ENCODE results near the gene SSX2.
"Not testable (repeated sequence)": the region's sequence is repeated elsewhere in the genome, so short reads cannot be mapped to it uniquely, and the experiment has no call there.

- TF ChIP-seq, protein P1, sequence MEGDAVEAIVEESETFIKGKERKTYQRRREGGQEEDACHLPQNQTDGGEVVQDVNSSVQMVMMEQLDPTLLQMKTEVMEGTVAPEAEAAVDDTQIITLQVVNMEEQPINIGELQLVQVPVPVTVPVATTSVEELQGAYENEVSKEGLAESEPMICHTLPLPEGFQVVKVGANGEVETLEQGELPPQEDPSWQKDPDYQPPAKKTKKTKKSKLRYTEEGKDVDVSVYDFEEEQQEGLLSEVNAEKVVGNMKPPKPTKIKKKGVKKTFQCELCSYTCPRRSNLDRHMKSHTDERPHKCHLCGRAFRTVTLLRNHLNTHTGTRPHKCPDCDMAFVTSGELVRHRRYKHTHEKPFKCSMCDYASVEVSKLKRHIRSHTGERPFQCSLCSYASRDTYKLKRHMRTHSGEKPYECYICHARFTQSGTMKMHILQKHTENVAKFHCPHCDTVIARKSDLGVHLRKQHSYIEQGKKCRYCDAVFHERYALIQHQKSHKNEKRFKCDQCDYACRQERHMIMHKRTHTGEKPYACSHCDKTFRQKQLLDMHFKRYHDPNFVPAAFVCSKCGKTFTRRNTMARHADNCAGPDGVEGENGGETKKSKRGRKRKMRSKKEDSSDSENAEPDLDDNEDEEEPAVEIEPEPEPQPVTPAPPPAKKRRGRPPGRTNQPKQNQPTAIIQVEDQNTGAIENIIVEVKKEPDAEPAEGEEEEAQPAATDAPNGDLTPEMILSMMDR (IDR thresholded peaks at IDR 0.05), result not testable (repeated sequence)
- not testable (repeated sequence) for TF ChIP-seq POLR2A, EP300 (IDR thresholded peaks at IDR 0.05)
Observed at GRCh38 chrX:52692034-52692433, 14.9 kb downstream of the SSX2 start.
